Activated naive CD8-positive, alpha-beta T cell treated with anti-CD3 and anti-CD28 coated beads for 36 hours (primary cell): Measurements from ENCODE around the gene OR6T1. TPM values are rescaled to one million over a fixed set of nuclear protein-coding genes. Genes with fewer than 3 reads are reported as not detected.

Source experiments
- DNase-seq: peaks from one replicate; pipeline ENCODE4 v3.0.0; 2021
- H3K27ac Mint-ChIP-seq: one replicate; pipeline ENCODE4 v1.8.0; 2022; ENCODE audit warnings: mild to moderate bottlenecking, moderate library complexity, mixed read lengths
- H3K27me3 Mint-ChIP-seq: one replicate; pipeline ENCODE4 v1.8.0; 2022; ENCODE audit warnings: mild to moderate bottlenecking, mixed read lengths
- H3K36me3 Mint-ChIP-seq: one replicate; pipeline ENCODE4 v1.8.0; 2021; ENCODE audit warnings: mild to moderate bottlenecking, mixed read lengths
- H3K4me1 Mint-ChIP-seq: one replicate; pipeline ENCODE4 v1.8.0; 2021; ENCODE audit warnings: mixed read lengths
- H3K4me3 Mint-ChIP-seq: one replicate; pipeline ENCODE4 v1.8.0; 2022; ENCODE audit warnings: mild to moderate bottlenecking, moderate library complexity, mixed read lengths
- H3K9me3 Mint-ChIP-seq: one replicate; pipeline ENCODE4 v1.8.0; 2022; ENCODE audit warnings: mixed read lengths
- total RNA-seq, 2 experiments: library from RNA; stranded (reverse); gene quantifications; one replicate each; pipeline ENCODE4 v1.2.3, GENCODE V29; 2021

OR6T1 gene
- total RNA-seq, 2 experiments from 2014 or later = not detected

GRCh38 chr11:123899792-123900191, 43.8 kb downstream of the OR6T1 start:
- H3K4me1 Mint-ChIP-seq = no peaks in the 10 kb centered on the region
- H3K27me3 Mint-ChIP-seq = no peaks in the 10 kb centered on the region
- no peak overlapping the region for H3K4me3 Mint-ChIP-seq
- H3K27ac Mint-ChIP-seq = no peak overlapping the region
- no peaks in the 10 kb centered on the region for H3K36me3 Mint-ChIP-seq
- DNase-seq = no peak
- no peaks in the 10 kb centered on the region for H3K9me3 Mint-ChIP-seq

Other genes with a start within 250 kb of the OR6T1 start
- gene ZNF202, start 202.2 kb downstream of the OR6T1 start, total RNA-seq = 10 to 100 TPM; 14.4 to 18.6 TPM
- not detected for gene OR6X1, start 189.3 kb downstream of the OR6T1 start, total RNA-seq
- gene OR6M1, start 137.5 kb downstream of the OR6T1 start, total RNA-seq = not detected
- not detected for gene TMEM225, start 58.2 kb downstream of the OR6T1 start, total RNA-seq
- not detected for gene OR8D4, start 41.7 kb downstream of the OR6T1 start, total RNA-seq
- not detected for gene OR4D5, start 4.2 kb downstream of the OR6T1 start, total RNA-seq
- not detected for gene OR10S1, start 33.9 kb upstream of the OR6T1 start, total RNA-seq
- gene OR10G6, start 51.3 kb upstream of the OR6T1 start, total RNA-seq = not detected
- gene OR10G4, start 69.2 kb upstream of the OR6T1 start, total RNA-seq = not detected
- not detected for gene OR10G9, start 79.2 kb upstream of the OR6T1 start, total RNA-seq
- not detected for gene OR10G8, start 83.0 kb upstream of the OR6T1 start, total RNA-seq
- not detected for gene OR10G7, start 97.5 kb upstream of the OR6T1 start, total RNA-seq
- 1 to 10 TPM; 4.3 to 5.2 TPM for gene VWA5A, start 171.6 kb upstream of the OR6T1 start, total RNA-seq
- not detected for gene OR10D3, start 239.5 kb upstream of the OR6T1 start, total RNA-seq